ENCODE data around the gene RACGAP1.

RACGAP1 gene

GRCh38 chr12:49941556-49942511, 83.5 kb downstream of the RACGAP1 start:
- no peak for DNase-seq (ENCODE audit: low read depth)

DNA sequence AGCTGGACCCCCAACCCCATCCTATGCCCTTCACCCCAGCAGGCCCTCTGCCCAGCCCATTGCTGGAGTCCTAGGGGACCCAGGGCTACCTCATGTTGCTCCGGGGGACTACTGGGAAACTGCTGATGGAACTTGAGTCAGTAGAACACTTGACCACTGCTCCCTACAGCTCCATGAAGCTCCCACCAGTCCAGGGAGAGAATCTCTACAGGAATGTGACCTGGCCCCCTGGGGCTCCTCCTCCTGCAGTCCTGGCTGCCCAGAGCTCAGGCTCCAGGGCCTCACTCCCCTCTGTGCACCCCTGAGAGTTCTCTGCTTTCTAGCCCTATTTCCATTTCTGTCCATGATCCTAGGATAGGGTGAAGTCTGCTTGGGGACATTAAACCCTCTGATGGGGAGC, 85.6 kb downstream of the RACGAP1 start:
- DNase-seq (ENCODE audit: low read depth) = no peak

DNA sequence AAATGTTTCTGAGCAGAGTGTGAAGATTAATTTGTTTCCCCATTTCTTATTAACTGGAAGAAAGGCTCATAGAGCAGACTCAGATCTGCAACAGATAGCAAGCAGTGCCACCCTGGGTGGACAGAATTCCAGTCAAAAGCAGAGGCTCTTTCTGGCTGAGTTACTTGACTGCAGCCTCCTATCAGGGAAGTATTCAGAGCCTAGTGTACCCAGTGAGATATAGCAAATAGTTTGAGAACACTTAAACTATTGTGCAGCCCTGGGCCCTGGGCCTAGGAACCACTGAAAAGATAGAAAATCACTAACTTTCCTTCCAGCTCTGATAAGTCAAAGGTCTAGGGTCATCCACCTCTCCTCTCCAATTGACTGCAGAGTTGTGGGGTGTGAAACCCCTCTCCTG, 86.0 kb downstream of the RACGAP1 start:
- no peak for DNase-seq (ENCODE audit: low read depth)

Measured in stimulated activated CD8-positive, alpha-beta memory T cell treated with anti-CD3 and anti-CD28 coated beads, Interleukin-15, amount 100 ng/mL, for 24 hours (primary cell).